Mammary epithelial cell (primary cell): ENCODE results near the gene MSI2.

Experiments
- CTCF ChIP-seq, 2 donors: IDR thresholded peaks in 1 of 2; conservative IDR thresholded peaks in 1 of 2; 2 replicates each; pipeline ENCODE4 v1.5.1; 2011 to 2012; ENCODE audit warnings: inconsistent platforms in 2 of 2, low read length in 2 of 2, mild to moderate bottlenecking in 2 of 2, control low read depth in 1 of 2, low read depth in 1 of 2; ENCODE audit not compliant: insufficient read depth in 1 of 2; ENCODE audit errors: extremely low read depth in 1 of 2
- EZH2 ChIP-seq: IDR thresholded peaks from 2 replicates; pipeline ENCODE4 v1.6.1; 2012; ENCODE audit warnings: low read length, inconsistent platforms, borderline replicate concordance

GRCh38 chr17:57544401-57544800 is 288.1 kb downstream of the MSI2 start:
- TF ChIP-seq CTCF (conservative IDR thresholded peaks at IDR 0.05 in 1 of 2, IDR thresholded peaks at IDR 0.05 in 1 of 2; ENCODE audit: extremely low read depth in 1 of 2, insufficient read depth in 1 of 2, low read depth in 1 of 2, low read length in 2 of 2), result no peak
- no peak for TF ChIP-seq EZH2
